CD14-positive monocyte (primary cell): ENCODE measurements around the gene KIF21A. TPM values are rescaled to one million over a fixed set of nuclear protein-coding genes. Genes with fewer than 3 reads are reported as not detected.
A peak's percentile ranks its signal among the peaks of the same experiment; 100 is the strongest.

Experiments used
- DNase-seq, 3 donors: peaks; one replicate each; pipeline ENCODE4 v3.0.0-alpha.2; 2011 to 2022
- H2AFZ ChIP-seq: 2 replicates; pipeline ENCODE4 v1.6.0; 2012; ENCODE audit warnings: mild to moderate bottlenecking, low read depth, low read length, inconsistent platforms; ENCODE audit not compliant: insufficient read depth, poor library complexity, severe bottlenecking
- H3K27ac ChIP-seq, 2 donors: 1 replicate in 1 of 2; 2 replicates in 1 of 2; pipeline ENCODE4 v1.5.1; 2012 to 2013; ENCODE audit warnings: low read length in 2 of 2, control low read depth in 1 of 2, inconsistent platforms in 1 of 2, low read depth in 1 of 2, mild to moderate bottlenecking in 1 of 2
- H3K27me3 ChIP-seq, 2 donors: one replicate each; pipeline versions ENCODE4 v1.6.0 to v1.6.1; 2011 to 2013; ENCODE audit warnings: low read length in 2 of 2; ENCODE audit not compliant: control insufficient read depth in 2 of 2, insufficient read depth in 2 of 2
- H3K36me3 ChIP-seq, 2 donors: replicated peaks in 1 of 2; 1 replicate in 1 of 2; 2 replicates in 1 of 2; pipeline versions ENCODE4 v1.5.1 to v1.6.1; 2012 to 2013; ENCODE audit warnings: low read length in 2 of 2, control low read depth in 1 of 2, inconsistent platforms in 1 of 2, mild to moderate bottlenecking in 1 of 2; ENCODE audit not compliant: insufficient read depth in 2 of 2, control insufficient read depth in 1 of 2
- H3K4me1 ChIP-seq, 2 donors: 1 replicate in 1 of 2; 2 replicates in 1 of 2; pipeline versions ENCODE4 v1.5.1 to v1.6.1; 2012 to 2013; ENCODE audit warnings: low read length in 2 of 2, control low read depth in 1 of 2, inconsistent platforms in 1 of 2, mild to moderate bottlenecking in 1 of 2, moderate library complexity in 1 of 2; ENCODE audit not compliant: insufficient read depth in 2 of 2, control insufficient read depth in 1 of 2
- H3K4me2 ChIP-seq: replicated peaks from 2 replicates; pipeline ENCODE3; 2012; ENCODE audit warnings: low read length, moderate library complexity, mild to moderate bottlenecking; ENCODE audit not compliant: poor library complexity, severe bottlenecking; ENCODE audit errors: extremely low read depth
- H3K4me3 ChIP-seq, 3 experiments: fragments of 200-600 bp in 1 of 3; sonication (generic) in 1 of 3; replicated peaks in 1 of 3; 1 replicate in 2 of 3; 2 replicates in 1 of 3; pipeline ENCODE4 v1.5.1; 2011 to 2013; ENCODE audit warnings: low read length in 3 of 3, mild to moderate bottlenecking in 3 of 3, control low read depth in 2 of 3, low read depth in 2 of 3, inconsistent platforms in 1 of 3, moderate library complexity in 1 of 3
- H3K79me2 ChIP-seq: 2 replicates; pipeline ENCODE4 v1.6.0; 2012; ENCODE audit warnings: mild to moderate bottlenecking, control low read depth, inconsistent platforms, low read length, moderate library complexity; ENCODE audit not compliant: insufficient read depth
- H3K9ac ChIP-seq: 2 replicates; pipeline ENCODE4 v1.6.0; 2017; ENCODE audit warnings: low read length, mild to moderate bottlenecking; ENCODE audit not compliant: insufficient read depth, poor library complexity, severe bottlenecking
- H3K9me3 ChIP-seq, 2 donors: replicated peaks in 1 of 2; 1 replicate in 1 of 2; 2 replicates in 1 of 2; pipeline versions ENCODE4 v1.5.1 to v1.6.1; 2012 to 2013; ENCODE audit warnings: low read length in 2 of 2, control low read depth in 1 of 2; ENCODE audit not compliant: control insufficient read depth in 1 of 2, insufficient read depth in 1 of 2
- H4K20me1 ChIP-seq: 2 replicates; pipeline ENCODE4 v1.6.0; 2012; ENCODE audit warnings: mild to moderate bottlenecking, low read length, control low read depth, moderate library complexity; ENCODE audit not compliant: insufficient read depth
- H3K27ac Mint-ChIP-seq, 7 donors: one replicate each; pipeline ENCODE4 v1.8.0; 2020; ENCODE audit warnings: mild to moderate bottlenecking in 7 of 7, mixed read lengths in 7 of 7, moderate library complexity in 6 of 7, inconsistent platforms in 2 of 7
- H3K27me3 Mint-ChIP-seq, 3 donors: one replicate each; pipeline ENCODE4 v1.8.0; 2021 to 2022; ENCODE audit warnings: low read depth in 3 of 3, mild to moderate bottlenecking in 3 of 3, mixed read lengths in 3 of 3, moderate library complexity in 3 of 3, inconsistent platforms in 1 of 3
- H3K36me3 Mint-ChIP-seq, 2 donors: one replicate each; pipeline ENCODE4 v1.8.0; 2020; ENCODE audit warnings: mixed read lengths in 2 of 2, inconsistent platforms in 1 of 2, mild to moderate bottlenecking in 1 of 2
- H3K4me1 Mint-ChIP-seq: one replicate; pipeline ENCODE4 v1.8.0; 2020; ENCODE audit warnings: mild to moderate bottlenecking, mixed read lengths
- H3K4me3 Mint-ChIP-seq, 2 donors: one replicate each; pipeline ENCODE4 v1.8.0; 2020; ENCODE audit warnings: mild to moderate bottlenecking in 2 of 2, mixed read lengths in 2 of 2, moderate library complexity in 1 of 2
- H3K9me3 Mint-ChIP-seq, 7 donors: one replicate each; pipeline ENCODE4 v1.8.0; 2020 to 2022; ENCODE audit warnings: mixed read lengths in 7 of 7, mild to moderate bottlenecking in 6 of 7, moderate library complexity in 6 of 7, inconsistent platforms in 2 of 7
- CTCF ChIP-seq: fragments of 200-600 bp; IDR thresholded peaks from one replicate; pipeline ENCODE4 v1.8.0; 2022; ENCODE audit warnings: antibody characterized with exemption, mild to moderate bottlenecking
- WGBS: methylation state at CpG from one replicate; pipeline ENCODE4 v1.1.5; 2013; ENCODE audit warnings: missing lambda C conversion rate; ENCODE audit not compliant: insufficient coverage; 5-methylcytosine and 5-hydroxymethylcytosine counted together
- intact Hi-C, 2 donors: fragments of 100-400 bp; cut with micrococcal nuclease; formaldehyde crosslinking; loops; one replicate each; pipeline versions ENCODE4 v1.15.0 to v1.15.1; 2023
- polyA plus RNA-seq, 3 donors: library from polyadenylated mRNA; depleted of rRNA in 1 of 3; unstranded in 2 of 3; stranded (reverse) in 1 of 3; fragments of 300-500 nt in 2 of 3; fragments of >200 nt in 1 of 3; fragmentation: Illumina TruSeq in 2 of 3; gene quantifications; 1 replicate in 2 of 3; 2 replicates in 1 of 3; pipeline ENCODE4 v1.2.3, GENCODE V29; 2012 to 2021

KIF21A gene
- polyA plus RNA-seq, 3 donors = 0.03 to 0.05 TPM; not detected in 1

- Mint-ChIP-seq H3K9me3 (peaks cover 0 to 3% (median 0%) of the 10 kb centered on the region in 7 donors), H3K4me1 (no peaks in the 10 kb centered on the region), H3K27me3 (peaks cover 0 to 4% (median 1%) of the 10 kb centered on the region in 3 donors), H3K36me3 (no peaks in the 10 kb centered on the region), H3K27ac (no peak overlapping the region), H3K4me3 (no peak overlapping the region)
- Histone ChIP-seq H3K27me3 (no peaks in the 10 kb centered on the region), H3K36me3 (no peaks in the 10 kb centered on the region), H3K4me3 (no peak overlapping the region), H4K20me1 (no peaks in the 10 kb centered on the region), H3K4me2 (no peak overlapping the region), H2AFZ (no peak overlapping the region), H3K27ac (no peak overlapping the region), H3K9me3 (no peaks in the 10 kb centered on the region), H3K79me2 (no peaks in the 10 kb centered on the region), H3K4me1 (no peaks in the 10 kb centered on the region), H3K9ac (no peak overlapping the region)
- no peak for TF ChIP-seq CTCF
- intact Hi-C loops = no loop called here
- no CpG with 5 or more reads among the region's 1 CpG for WGBS
- no peak for DNase-seq
These were observed 11.1 kb downstream of the KIF21A start for GRCh38 chr12:39431797-39432196.

- Mint-ChIP-seq H3K27ac (peak overlapping the region in 1 of 7 donors; percentile 26), H3K4me3 (no peak overlapping the region), H3K27me3 (peaks cover 0 to 4% (median 1%) of the 10 kb centered on the region in 3 donors), H3K36me3 (no peaks in the 10 kb centered on the region), H3K9me3 (peaks cover 0 to 3% (median 0%) of the 10 kb centered on the region in 7 donors), H3K4me1 (no peaks in the 10 kb centered on the region)
- no CpG with 5 or more reads among the region's 3 CpGs for WGBS
- TF ChIP-seq CTCF = no peak
- H3K4me1 ChIP-seq = no peaks in the 10 kb centered on the region
- no peaks in the 10 kb centered on the region for H3K36me3 ChIP-seq
- H3K27me3 ChIP-seq = no peaks in the 10 kb centered on the region
- H3K27ac ChIP-seq = no peak overlapping the region
- no peak overlapping the region for H2AFZ ChIP-seq
- H4K20me1 ChIP-seq = no peaks in the 10 kb centered on the region
- H3K4me2 ChIP-seq = no peak overlapping the region
- no peaks in the 10 kb centered on the region for H3K79me2 ChIP-seq
- no peak for DNase-seq
- no peaks in the 10 kb centered on the region for H3K9me3 ChIP-seq
- no peak overlapping the region for H3K4me3 ChIP-seq
- no peak overlapping the region for H3K9ac ChIP-seq
- intact Hi-C loops = no loop called here
These were observed 11.7 kb downstream of the KIF21A start for GRCh38 chr12:39431002-39431796.
